GM19438 (cell line): ENCODE measurements around the gene RNF41.
"Not testable (repeated sequence)": the region's sequence is repeated elsewhere in the genome, so short reads cannot be mapped to it uniquely, and the experiment has no call there.

Experiments used
- ATAC-seq: cut with Tn5 transposase; IDR thresholded peaks from one replicate; pipeline ENCODE4 v1.9.1; 2021; ENCODE audit warnings: low read depth; ENCODE audit not compliant: unreplicated experiment

The RNF41 gene

DNA sequence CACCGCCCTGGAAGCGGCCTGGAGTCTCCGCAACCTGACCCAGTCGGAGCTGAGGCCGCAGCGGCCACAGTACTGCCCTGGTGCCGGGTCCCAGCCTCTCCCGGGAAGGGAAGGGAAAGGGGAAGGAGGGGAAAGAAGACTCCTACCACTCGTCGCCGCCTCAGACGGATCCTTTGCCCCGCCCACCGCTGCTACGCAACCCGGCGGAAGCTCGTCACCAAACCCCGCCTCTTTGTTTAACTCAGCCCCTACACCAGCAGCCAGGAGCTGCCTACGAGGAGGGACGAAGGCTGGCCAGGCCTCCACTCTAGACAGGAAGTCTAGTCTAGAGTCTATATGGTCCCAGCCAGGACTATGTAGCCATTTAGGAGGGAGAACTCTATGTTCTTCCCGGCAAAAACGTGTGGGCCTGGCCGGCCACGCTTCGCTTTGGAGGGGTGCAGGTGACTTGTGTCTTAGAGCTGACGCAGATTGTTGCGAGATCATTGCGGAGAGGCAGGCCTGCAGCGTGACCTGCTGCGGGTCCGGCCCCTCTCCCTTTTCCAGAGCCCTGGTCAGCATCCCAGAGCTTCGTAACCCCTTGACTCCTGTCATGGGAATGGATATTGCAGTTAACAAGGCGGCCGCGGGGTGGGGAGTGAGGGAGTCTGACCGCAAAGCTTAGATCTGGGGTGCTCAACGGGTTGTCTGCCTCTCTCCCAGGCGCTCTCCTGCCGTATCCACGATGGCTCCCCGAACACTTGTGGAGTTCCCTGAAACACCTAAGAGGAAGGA is at the start of gene RNF41:
TSS of gene RNF41 (minus strand) at position 166 of the 774 bp plus-strand sequence. CDS start 7,875 bp downstream, outside the sequence.
- peak; percentile 73 for ATAC-seq

GRCh38 chr12:56271031-56271430 is 49.3 kb upstream of the RNF41 start:
- ATAC-seq = no peak

DNA sequence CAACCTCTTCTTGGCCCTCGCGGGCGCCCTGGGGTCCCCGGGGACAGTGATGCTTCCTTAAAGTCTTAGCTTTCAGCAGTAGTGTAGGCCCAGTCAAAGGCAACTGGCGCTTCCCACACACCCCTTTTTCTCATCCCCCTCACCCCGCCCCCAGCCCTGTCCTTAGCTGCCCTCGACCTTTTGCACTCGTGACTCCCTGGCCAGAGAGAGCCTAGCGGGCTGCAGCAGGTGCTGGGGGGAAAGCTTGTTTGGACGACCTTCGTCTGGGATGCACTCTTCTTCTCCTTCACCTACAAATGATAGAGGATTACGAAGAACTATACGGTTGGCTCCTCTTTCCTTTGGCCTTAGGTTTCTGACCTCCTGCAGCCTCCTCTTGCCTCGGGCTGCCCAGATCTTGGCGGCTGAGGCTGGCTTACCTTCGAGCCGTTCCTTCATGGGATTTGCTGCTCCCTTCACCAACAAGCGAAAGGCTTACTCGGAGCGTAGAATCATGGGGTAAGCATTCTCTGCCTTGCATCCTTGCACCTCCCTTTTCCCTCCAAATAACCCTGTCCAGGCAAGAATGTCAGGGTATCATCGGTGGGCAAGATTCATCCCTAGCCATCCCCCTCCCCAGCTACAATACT is 45.8 kb upstream of the RNF41 start:
- peak; percentile 3 for ATAC-seq

- peak; percentile 82 for ATAC-seq
Measured at GRCh38 chr12:56266693-56267442, 45.1 kb upstream of the RNF41 start, which contains the start of gene COQ10A. COQ10A (plus strand) TSS chr12:56266942; CDS start chr12:56267119, 177 bp downstream.

GRCh38 chr12:56266068-56266692 is 44.5 kb upstream of the RNF41 start:
- ATAC-seq = not testable (repeated sequence)

GRCh38 chr12:56262955-56263354 is 41.2 kb upstream of the RNF41 start:
- ATAC-seq = not testable (repeated sequence)

DNA sequence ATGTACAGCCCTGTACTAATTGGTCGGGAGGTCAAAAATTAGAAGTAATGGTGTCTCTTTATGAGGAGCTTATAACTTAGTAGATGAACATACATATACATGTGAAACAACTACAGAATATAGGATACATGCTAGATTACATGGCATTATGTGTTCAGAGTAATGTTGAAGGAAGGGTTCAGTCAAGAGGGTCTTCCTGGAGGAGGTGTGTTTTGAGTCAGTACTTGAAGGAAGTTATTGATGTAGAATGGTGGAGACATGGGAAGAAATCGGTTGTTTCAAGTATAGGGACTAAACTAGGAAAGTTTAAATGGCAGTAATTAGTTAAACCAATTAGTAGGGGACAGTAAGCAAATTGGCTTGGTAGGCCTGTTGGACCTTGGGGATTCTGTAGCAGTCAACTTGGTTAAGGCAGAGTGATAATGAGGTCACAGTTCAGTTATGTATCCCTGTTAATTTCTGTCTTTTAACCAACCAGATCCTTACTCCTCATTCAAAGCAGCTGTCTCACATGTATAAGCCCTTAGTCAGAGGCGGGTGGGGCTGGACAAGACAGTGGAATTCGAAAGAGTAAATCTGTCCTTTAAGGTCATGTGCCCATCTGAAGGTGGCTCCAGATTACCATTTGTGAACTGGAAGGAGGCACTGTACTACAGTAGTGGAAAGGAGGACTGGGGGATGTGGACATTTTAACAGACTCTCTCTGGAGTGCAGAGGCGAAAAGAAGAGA is 39.9 kb upstream of the RNF41 start:
- ATAC-seq = no peak

DNA sequence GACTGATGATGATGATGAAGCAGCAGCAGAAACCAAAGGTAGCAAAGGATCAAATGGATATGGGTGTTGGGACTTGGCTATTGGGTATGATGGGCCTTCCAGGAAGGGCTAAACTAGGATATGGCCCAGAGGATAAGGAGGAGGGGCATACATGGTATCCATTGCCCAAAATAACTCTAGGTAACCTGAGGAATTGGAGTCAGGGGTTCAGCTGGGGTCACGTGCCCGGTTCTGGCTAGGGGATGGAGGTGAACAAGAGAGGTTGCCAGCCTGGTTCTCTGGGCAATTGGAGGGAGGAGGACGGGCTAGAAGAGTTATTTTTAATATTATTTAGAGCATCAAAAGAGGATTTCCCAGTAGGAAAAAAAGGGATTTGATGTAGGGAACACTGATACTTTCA is 39.2 kb upstream of the RNF41 start:
- no peak for ATAC-seq

DNA sequence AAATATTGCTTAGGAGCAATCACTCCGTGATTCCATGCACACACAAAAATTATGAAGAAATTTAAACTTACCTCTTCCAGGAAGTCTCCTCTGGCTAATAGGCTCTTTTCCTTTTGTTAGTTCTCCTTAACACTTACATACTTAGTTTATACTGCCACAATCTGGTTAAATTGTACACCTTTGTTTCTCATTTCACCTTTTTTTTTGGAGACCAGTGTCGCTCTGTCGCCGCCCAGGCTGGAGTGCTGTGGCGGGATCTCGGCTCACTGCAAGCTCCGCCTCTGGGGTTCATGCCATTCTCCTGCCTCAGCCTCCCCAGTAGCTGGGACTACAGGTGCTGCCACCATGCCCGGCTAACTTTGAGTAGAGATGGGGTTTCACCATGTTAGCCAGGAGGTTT is 38.7 kb upstream of the RNF41 start:
- ATAC-seq = no peak

- ATAC-seq = no peak
Measured at GRCh38 chr12:56258820-56259183, 37.1 kb upstream of the RNF41 start.

DNA sequence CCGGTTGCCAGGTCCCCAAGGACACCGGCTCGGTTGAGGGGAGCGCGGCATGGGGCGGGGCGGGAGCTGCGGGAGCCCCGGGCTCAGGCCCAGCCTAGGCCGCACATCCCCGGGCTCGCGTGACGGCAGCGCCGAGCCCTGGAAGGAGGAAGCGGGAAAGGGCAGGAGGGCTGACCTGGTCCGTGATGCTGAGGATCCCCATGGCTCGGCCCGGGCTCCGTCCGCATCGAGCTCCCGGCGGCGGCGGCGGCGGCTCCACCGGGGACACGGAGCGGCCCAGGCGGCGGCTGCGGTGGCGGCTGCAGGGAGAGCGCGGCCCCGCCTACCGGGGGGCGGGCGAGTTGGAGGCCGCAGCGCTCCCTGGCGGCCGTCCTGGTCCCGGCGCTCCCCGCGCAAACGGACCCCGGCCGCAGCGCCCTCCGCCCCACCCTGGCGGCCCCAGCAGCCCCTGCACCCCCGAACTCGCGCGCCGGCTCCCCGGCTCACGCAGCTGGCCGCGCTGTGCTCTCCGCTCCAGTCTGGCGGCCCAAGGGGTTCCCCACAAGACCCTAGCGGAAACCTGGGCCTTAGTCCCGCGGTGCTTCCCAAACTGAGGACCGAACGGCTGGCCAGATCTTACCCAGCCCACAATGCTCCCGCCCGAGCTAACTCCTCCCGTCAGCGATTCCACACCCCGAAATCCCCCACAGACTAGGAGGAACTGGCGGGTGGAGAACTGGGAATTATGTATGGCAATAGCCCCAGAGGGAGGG is 36.5 kb upstream of the RNF41 start, which contains the start of gene ANKRD52:
TSS of gene ANKRD52 (minus strand) at position 317 of the 752 bp plus-strand sequence. CDS start at position 202, 115 bp downstream.
- ATAC-seq = peak; percentile 89

DNA sequence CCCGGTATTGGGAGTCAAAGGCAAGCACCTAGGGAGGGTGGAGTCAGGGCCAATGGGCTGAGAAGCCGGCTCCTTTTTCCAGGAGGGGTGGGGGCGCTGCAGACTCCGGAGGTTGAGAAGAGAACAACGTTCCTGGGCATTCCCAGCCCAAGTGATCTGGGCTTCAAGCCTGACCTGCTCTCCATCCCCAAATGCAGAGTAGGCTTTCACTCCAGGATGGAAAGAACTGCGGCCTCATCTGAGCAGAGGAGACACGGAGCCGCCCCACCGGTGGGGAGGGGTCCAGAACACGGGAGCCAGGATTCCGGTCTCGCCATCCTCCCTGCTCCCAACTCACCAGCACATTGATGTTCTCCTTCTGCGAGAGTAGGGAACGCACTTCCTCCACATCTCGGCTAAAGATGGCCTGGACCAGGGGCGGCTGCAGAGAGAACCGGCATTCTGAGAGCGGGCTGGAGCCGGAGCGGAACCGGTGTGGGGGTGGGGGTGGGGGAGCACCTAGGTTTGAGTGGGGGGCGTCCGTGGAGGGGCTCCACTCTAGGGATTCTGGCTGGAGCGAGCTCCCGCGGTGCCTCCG is 35.9 kb upstream of the RNF41 start:
- no peak for ATAC-seq

DNA sequence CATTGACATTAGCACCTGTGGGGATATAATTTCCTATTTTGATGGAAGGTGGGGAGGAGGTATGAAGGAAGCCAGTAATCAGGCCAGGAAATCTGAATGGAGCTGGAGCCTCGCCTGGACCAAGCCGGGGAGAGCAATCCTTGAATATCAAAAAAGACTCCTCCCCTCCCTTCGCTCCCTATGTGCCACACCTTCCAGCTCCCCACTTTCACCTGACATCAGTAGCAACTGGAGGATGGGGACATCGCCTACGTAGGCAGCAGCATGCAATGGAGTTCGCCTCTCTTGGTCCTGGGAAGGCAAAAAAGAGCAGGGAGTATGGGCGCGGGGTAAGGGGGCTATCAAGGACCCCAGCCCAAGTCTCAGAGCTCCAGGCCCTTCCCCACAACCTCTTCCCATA is 35.3 kb upstream of the RNF41 start:
- no peak for ATAC-seq

GRCh38 chr12:56256326-56256960 is 34.7 kb upstream of the RNF41 start:
- no peak for ATAC-seq

DNA sequence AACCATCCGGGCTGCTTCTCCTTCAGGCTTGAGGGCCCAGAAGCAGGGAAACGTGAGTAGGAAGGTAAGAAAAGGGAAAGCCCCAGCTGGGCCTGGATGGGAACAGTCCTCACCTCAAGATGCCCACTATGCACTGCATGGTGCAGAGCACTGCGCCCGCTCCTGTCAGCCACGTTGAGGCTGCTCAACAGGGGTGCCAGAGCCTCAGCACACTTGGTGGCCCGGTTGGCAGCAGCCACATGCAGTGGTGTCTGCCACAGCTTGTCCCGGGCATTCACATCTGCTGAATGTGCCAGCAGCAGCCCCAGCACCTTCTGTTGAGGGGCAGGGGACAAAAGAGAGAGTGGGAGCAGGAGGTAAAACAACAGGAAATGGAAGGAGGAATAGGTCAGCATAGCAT is 33.9 kb upstream of the RNF41 start:
- no peak for ATAC-seq

- no peak for ATAC-seq
Measured at GRCh38 chr12:56253091-56253490, 31.4 kb upstream of the RNF41 start.

- ATAC-seq = no peak
Measured at GRCh38 chr12:56252649-56253048, 30.9 kb upstream of the RNF41 start.

DNA sequence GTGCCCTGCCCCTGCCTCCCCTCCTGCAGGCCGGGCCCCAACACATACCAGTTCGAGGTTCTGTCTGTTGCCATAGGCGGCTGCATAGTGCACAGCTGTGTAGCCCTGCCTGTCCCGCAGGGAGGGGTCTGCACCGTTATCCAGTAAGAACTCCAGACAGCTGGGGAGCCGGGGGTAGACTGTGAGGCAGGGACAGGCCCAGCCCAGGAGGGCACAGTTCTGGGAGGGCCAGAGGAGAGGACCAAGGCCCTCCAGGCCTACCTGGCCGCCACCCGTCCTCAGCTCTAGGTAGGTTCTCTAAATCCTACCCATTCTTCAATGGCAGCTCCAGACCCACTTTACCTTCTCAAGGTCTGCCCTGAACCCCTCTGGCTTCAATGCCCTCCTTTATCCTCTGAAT is 27.0 kb upstream of the RNF41 start:
- no peak for ATAC-seq

DNA sequence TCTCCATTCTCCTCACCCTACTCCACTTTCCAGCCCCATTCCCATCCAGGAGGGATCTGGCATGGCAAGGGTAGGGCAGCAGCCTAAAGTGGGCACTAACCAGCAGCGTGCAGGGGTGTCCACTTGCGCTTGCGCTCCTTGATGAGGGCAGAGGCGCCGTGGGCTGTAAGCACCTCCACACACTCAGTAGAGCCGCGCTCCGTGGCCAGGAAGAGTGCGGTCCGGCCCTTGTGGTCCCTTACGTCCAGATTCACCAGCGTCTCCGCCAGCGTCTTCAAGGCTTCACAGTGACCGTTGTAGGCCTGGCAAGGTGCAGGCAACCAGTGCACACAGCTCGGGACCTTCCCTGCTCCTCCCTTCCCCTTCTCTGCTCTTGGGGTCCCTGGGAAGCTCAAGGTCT is 26.2 kb upstream of the RNF41 start:
- no peak for ATAC-seq
